Panc1 (cell line): ENCODE measurements around the gene ARMC5. TPM values are rescaled to one million over a fixed set of nuclear protein-coding genes. Genes with fewer than 3 reads are reported as not detected.

Experiments
- ATAC-seq: fragments of 200-7000 bp; cut with Tn5 transposase; 2 replicates; pipeline ENCODE4 v1.9.1; 2020; ENCODE audit warnings: mild to moderate bottlenecking, moderate library complexity
- BruUV-seq: library from RNA; stranded (reverse); fragments of 400-500 nt; replicated peaks from 2 replicates; lab custom pipeline; 2021; lab: Mats Ljungman, UMichigan
- CTCF ChIA-PET: fragments of 300-600 bp; sonication (Branson Sonifier 250); formaldehyde crosslinking; loops from one replicate; lab custom pipeline; 2022; ENCODE audit warnings: antibody characterized with exemption; lab: Charles Lee
- POLR2A ChIA-PET: fragments of 300-600 bp; sonication (Branson Sonifier 250); formaldehyde crosslinking; loops from one replicate; lab custom pipeline; 2022; ENCODE audit warnings: antibody characterized with exemption; lab: Charles Lee
- DNase-seq: peaks from one replicate; pipeline ENCODE4 v3.0.0-alpha.2; 2010; ENCODE audit warnings: low read depth, low spot score
- H3K27ac ChIP-seq: 2 replicates; pipeline ENCODE4 v1.5.1; 2011; ENCODE audit warnings: mild to moderate bottlenecking, low read length, inconsistent platforms
- H3K27me3 ChIP-seq: fragments of 200-500 bp; sonication (Bioruptor generic); 2 replicates; pipeline ENCODE4 v1.6.0; 2014; ENCODE audit warnings: low read length, inconsistent platforms; ENCODE audit not compliant: control insufficient read depth, insufficient read depth
- H3K36me3 ChIP-seq: fragments of 200-500 bp; sonication (Bioruptor generic); 2 replicates; pipeline ENCODE4 v1.5.1; 2014; ENCODE audit warnings: inconsistent platforms, mild to moderate bottlenecking, low read length, moderate library complexity; ENCODE audit not compliant: control insufficient read depth, insufficient read depth
- H3K4me1 ChIP-seq: 2 replicates; pipeline ENCODE4 v1.5.1; 2011; ENCODE audit warnings: inconsistent platforms, mild to moderate bottlenecking, low read length, moderate library complexity; ENCODE audit not compliant: control insufficient read depth, insufficient read depth
- H3K4me3 ChIP-seq, 2 experiments: 2 replicates each; pipeline ENCODE4 v1.5.1; 2011 to 2012; ENCODE audit warnings: low read depth in 2 of 2, low read length in 2 of 2, mild to moderate bottlenecking in 2 of 2, inconsistent platforms in 1 of 2, moderate library complexity in 1 of 2
- H3K9me3 ChIP-seq: fragments of 200-500 bp; sonication (Bioruptor generic); 2 replicates; pipeline ENCODE4 v1.5.1; 2014; ENCODE audit warnings: low read depth, mild to moderate bottlenecking, inconsistent platforms, low read length, moderate library complexity; ENCODE audit not compliant: control insufficient read depth, insufficient read depth
- POLR2AphosphoS5 ChIP-seq: IDR thresholded peaks from 2 replicates; pipeline ENCODE4 v1.6.1; 2012; ENCODE audit warnings: mild to moderate bottlenecking, low read depth, low read length, moderate library complexity
- SIN3A ChIP-seq: IDR thresholded peaks from 2 replicates; pipeline ENCODE4 v1.6.1; 2012; ENCODE audit warnings: low read depth, mild to moderate bottlenecking, low read length, moderate library complexity, borderline replicate concordance; ENCODE audit not compliant: insufficient read depth
- TCF7L2 ChIP-seq: IDR thresholded peaks from 2 replicates; pipeline ENCODE4 v1.6.1; 2011; ENCODE audit warnings: mild to moderate bottlenecking, low read depth, low read length, inconsistent platforms
- in situ Hi-C: cut with HindIII; loops from 2 replicates; pipeline ENCODE4 v1.10.0; 2016; ENCODE audit warnings: low sequenced_read_pairs, low pct_unique_long_range_greater_than_20kb
- intact Hi-C: fragments of 100-400 bp; cut with micrococcal nuclease; formaldehyde crosslinking; loops from one replicate; pipeline ENCODE4 v1.10.0; 2022; ENCODE audit not compliant: unreplicated experiment
- total RNA-seq: library from RNA; stranded (reverse); gene quantifications from one replicate; pipeline ENCODE4 v1.2.1, GENCODE V29; 2021; ENCODE audit not compliant: unreplicated experiment
- TF ChIP-seq, protein P1 (sequence below): fragments of 450-650 bp; IDR thresholded peaks from 2 replicates; pipeline ENCODE4 v1.5.1; 2017; ENCODE audit warnings: mild to moderate bottlenecking
- TF ChIP-seq, protein P2 (sequence below), 2 experiments: IDR thresholded peaks; 2 replicates each; pipeline ENCODE4 v1.6.1; 2011 to 2012; ENCODE audit warnings: low read depth in 2 of 2, control low read depth in 1 of 2, low read length in 1 of 2, mild to moderate bottlenecking in 1 of 2, moderate library complexity in 1 of 2; ENCODE audit not compliant: insufficient read depth in 1 of 2

Gene ARMC5
- total RNA-seq, 1 experiment from 2014 or later: 19.8 TPM

DNA sequence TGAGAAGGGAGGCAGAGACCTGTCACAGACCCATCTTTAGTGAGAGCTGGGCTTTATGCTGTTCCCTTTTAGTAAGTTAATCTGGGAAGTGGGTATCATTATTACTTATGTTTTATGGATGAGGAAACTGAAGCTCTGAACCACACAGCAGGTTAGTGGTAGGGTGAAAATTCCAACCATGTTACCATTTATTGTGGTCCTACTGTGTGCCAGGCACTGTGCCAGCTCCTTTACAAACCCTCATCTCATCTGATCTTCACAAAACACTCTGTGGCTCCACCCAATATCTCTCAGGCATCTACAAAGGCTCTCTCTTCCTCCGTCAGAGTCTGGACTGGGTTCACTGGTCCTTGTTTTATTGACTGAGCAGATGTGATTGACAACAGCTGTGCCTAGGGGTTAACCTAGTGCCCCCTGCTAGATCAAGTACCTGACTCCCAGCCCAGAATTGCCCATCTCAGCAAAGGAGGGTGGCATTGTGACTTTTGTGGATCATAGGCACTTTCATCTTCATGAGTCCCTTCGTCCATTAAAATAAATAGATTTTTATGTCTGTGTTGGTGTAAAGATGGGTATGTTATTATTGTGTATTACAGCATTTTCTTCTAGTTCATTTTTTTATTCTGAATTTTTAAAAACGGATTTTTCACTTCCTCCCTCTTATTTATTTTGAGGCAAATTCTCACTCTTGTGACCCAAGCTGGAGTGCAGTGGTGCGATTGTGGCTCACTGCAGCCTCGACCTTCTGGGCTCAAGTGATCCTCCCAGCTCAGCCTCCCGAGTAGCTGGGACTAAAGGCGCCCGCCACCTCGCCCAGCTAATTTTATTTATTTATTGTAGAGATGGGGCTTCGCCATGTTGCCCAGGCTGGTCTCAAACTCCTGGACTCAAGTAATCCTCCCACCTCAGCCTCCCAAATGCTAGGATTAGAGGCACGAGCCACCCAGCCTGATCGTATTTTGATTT, 15.8 kb downstream of the ARMC5 start:
- no peaks in the 10 kb centered on the region for H3K27me3 ChIP-seq
- POLR2A ChIA-PET: no interaction called here
- in situ Hi-C loops (no loop called here), intact Hi-C loops (loop anchor here (5.0 kb wide), 2 partner anchors 52 to 222 kb away; partner anchors contain the start of gene AHSP)
- no peak overlapping the region for H3K4me3 ChIP-seq
- H3K9me3 ChIP-seq: no peaks in the 10 kb centered on the region
- peaks cover 8% of the 10 kb centered on the region; the same call in 1 of the 2 replicates for H3K4me1 ChIP-seq
- TF ChIP-seq SIN3A (no peak), TCF7L2 (no peak), POLR2AphosphoS5 (no peak)
- TF ChIP-seq, protein P1, sequence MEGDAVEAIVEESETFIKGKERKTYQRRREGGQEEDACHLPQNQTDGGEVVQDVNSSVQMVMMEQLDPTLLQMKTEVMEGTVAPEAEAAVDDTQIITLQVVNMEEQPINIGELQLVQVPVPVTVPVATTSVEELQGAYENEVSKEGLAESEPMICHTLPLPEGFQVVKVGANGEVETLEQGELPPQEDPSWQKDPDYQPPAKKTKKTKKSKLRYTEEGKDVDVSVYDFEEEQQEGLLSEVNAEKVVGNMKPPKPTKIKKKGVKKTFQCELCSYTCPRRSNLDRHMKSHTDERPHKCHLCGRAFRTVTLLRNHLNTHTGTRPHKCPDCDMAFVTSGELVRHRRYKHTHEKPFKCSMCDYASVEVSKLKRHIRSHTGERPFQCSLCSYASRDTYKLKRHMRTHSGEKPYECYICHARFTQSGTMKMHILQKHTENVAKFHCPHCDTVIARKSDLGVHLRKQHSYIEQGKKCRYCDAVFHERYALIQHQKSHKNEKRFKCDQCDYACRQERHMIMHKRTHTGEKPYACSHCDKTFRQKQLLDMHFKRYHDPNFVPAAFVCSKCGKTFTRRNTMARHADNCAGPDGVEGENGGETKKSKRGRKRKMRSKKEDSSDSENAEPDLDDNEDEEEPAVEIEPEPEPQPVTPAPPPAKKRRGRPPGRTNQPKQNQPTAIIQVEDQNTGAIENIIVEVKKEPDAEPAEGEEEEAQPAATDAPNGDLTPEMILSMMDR: no peak
- TF ChIP-seq, protein P2, sequence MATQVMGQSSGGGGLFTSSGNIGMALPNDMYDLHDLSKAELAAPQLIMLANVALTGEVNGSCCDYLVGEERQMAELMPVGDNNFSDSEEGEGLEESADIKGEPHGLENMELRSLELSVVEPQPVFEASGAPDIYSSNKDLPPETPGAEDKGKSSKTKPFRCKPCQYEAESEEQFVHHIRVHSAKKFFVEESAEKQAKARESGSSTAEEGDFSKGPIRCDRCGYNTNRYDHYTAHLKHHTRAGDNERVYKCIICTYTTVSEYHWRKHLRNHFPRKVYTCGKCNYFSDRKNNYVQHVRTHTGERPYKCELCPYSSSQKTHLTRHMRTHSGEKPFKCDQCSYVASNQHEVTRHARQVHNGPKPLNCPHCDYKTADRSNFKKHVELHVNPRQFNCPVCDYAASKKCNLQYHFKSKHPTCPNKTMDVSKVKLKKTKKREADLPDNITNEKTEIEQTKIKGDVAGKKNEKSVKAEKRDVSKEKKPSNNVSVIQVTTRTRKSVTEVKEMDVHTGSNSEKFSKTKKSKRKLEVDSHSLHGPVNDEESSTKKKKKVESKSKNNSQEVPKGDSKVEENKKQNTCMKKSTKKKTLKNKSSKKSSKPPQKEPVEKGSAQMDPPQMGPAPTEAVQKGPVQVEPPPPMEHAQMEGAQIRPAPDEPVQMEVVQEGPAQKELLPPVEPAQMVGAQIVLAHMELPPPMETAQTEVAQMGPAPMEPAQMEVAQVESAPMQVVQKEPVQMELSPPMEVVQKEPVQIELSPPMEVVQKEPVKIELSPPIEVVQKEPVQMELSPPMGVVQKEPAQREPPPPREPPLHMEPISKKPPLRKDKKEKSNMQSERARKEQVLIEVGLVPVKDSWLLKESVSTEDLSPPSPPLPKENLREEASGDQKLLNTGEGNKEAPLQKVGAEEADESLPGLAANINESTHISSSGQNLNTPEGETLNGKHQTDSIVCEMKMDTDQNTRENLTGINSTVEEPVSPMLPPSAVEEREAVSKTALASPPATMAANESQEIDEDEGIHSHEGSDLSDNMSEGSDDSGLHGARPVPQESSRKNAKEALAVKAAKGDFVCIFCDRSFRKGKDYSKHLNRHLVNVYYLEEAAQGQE (IDR thresholded peaks at IDR 0.05; ENCODE audit: insufficient read depth in 1 of 2, low read depth in 2 of 2, low read length in 1 of 2): no peak
- ATAC-seq (no peak), DNase-seq (no peak)
- H3K36me3 ChIP-seq: peaks cover 3% of the 10 kb centered on the region; the same call in 1 of the 2 replicates
- CTCF ChIA-PET: no interaction called here
- no peak overlapping the region for H3K27ac ChIP-seq
- BruUV-seq: no TSS peak

DNA sequence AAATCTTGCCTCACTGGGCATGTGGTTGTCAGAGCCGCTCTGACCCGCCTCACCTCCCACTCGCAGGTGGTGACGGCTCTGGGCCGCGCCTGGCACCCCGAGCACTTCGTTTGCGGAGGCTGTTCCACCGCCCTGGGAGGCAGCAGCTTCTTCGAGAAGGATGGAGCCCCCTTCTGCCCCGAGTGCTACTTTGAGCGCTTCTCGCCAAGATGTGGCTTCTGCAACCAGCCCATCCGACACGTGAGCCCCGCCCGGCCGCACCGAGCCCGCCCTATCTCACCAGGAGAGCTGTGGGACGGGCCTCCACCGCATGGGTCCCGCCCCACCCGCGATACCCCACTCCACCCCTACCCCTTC, 16.6 kb downstream of the ARMC5 start:
- CTCF ChIA-PET: no interaction called here
- intact Hi-C loops: loop anchor here (5.0 kb wide), 1 partner anchor 51 kb away; the partner anchor contains the start of gene AHSP

More for the DNA sequence above, 16.6 kb downstream of the ARMC5 start:
- POLR2A ChIA-PET: no interaction called here
- DNase-seq (no peak), ATAC-seq (no peak)
- Histone ChIP-seq H3K36me3 (peaks cover 3% of the 10 kb centered on the region; the same call in 1 of the 2 replicates), H3K4me1 (peaks cover 8% of the 10 kb centered on the region; the same call in 1 of the 2 replicates), H3K4me3 (no peak overlapping the region), H3K27me3 (no peaks in the 10 kb centered on the region), H3K9me3 (no peaks in the 10 kb centered on the region), H3K27ac (no peak overlapping the region)
- no peak for TF ChIP-seq POLR2AphosphoS5
- TF ChIP-seq, protein P1: no peak
- TF ChIP-seq, protein P2 (IDR thresholded peaks at IDR 0.05; ENCODE audit: insufficient read depth in 1 of 2, low read depth in 2 of 2, low read length in 1 of 2): no peak
- no peak for TF ChIP-seq TCF7L2
- TF ChIP-seq SIN3A: no peak
- BruUV-seq: no TSS peak
- in situ Hi-C loops: no loop called here
